ENCODE data around the gene RNF217.
A peak's percentile ranks its signal among the peaks of the same experiment; 100 is the strongest.
"Not testable (repeated sequence)": the region's sequence is repeated elsewhere in the genome, so short reads cannot be mapped to it uniquely, and the experiment has no call there.

The RNF217 gene

DNA sequence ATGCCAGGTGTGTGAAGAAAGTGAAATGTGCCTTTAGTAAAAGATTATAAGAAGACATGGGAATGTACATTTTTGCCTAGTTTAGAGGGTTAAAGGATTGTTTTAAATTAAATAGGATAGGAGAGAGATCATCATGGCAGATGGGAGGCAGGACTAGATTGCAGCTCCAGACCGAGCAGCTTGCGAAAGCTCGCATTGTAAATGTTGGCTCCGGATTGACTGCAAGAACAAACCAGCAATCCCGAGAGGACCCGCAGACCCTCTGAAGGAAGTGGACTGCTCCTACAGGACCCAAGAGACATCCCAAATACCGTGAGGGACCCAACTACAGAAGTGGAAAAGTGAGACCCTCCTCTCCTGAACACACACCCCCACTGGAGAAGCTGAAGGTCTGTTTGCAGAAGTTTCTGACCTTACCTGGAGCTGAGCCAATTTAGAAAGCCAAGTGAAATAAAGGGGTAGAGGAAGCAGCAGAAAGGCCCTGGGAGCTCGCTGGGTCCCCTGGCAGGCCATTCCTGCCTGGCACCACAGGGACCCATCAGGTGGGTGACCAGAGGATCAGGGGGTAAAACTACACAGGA is 161.3 kb downstream of the RNF217 start:
- H3K4me3 Mint-ChIP-seq: no peak overlapping the region
- ATAC-seq: no peak
- H3K4me1 Mint-ChIP-seq: no peaks in the 10 kb centered on the region
- H3K27ac Mint-ChIP-seq: peak overlapping the region in 1 of 2 donors; percentile 31
- peaks cover 16% of the 10 kb centered on the region for H3K27me3 Mint-ChIP-seq
- no peak for DNase-seq
- H3K9me3 Mint-ChIP-seq: no peaks in the 10 kb centered on the region

DNA sequence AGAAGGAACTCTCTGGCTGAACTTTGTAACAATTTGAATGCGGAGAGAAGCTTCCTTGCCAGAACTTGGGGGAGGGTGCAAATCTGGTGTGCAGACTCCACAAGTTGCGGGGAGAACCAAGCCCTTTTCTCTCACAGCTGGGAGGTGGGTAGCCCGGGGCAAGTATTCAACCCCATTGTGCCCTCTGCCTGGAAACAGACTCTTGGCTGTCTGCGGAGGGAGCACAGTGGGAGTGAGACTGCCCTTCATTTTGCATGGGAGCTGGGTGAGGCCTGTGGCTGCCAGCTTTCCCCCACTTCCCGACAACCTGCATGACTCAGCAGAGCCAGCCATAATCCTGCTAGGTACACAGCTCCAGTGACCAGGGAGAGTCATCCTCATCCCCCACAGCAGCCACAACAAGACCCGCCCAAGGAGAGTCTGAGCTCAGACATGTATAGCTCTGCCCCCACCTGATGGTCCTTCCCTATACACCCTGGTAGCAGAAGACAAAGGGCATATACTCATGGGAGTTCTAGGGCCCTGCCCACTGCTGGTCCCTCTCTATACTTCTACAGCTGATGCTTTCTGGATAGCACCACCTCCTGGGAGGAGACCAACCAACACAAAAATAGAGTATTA is 161.9 kb downstream of the RNF217 start:
- Mint-ChIP-seq H3K4me3 (no peak overlapping the region), H3K27me3 (peaks cover 21% of the 10 kb centered on the region), H3K9me3 (no peaks in the 10 kb centered on the region), H3K4me1 (no peaks in the 10 kb centered on the region), H3K27ac (no peak overlapping the region)
- DNase-seq (no peak), ATAC-seq (no peak)

DNA sequence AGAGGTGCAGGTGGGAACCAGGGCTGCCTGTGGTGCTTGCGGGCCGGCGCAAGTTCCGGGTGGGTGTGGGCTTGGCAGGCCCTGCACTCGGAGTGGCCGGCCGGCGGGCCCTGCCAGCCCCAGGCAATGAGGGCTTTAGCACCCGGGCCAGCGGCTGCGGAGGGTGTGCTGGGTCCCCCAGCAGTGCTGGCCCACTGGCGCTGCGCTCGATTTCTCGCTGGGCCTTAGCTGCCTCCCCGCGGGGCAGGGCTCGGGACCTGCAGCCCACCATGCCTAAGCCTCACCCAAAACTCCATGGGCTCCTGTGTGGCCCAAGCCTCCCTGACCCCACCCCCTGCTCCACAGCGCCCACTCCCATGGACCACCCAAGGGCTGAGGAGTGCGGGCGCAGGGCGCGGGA is 163.6 kb downstream of the RNF217 start:
- ATAC-seq: peak; percentile 49
- peaks cover 21% of the 10 kb centered on the region for H3K27me3 Mint-ChIP-seq
- not testable (repeated sequence) for H3K9me3 Mint-ChIP-seq, H3K27ac Mint-ChIP-seq, H3K4me1 Mint-ChIP-seq, DNase-seq, H3K4me3 Mint-ChIP-seq

DNA sequence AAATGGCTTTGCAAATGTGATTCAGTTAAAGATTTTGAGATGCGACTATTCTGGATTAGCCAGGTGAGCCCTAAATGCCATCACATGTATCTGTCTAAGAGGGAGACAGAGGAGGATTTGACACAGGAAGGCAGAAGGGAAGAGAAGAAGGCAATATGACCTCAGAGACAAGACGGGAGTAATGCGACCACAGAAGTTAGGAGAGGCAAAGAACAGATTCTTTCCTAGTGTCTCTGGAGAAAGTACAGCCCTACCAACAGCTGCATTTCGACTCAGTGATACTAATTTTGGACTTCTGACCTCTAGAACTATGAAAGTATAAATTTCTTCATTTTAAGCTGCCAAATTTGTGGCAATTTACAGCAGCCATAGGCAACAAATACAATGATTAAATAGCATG is 167.1 kb downstream of the RNF217 start:
- no peak for DNase-seq
- no peak for ATAC-seq
- Mint-ChIP-seq H3K27ac (no peak overlapping the region), H3K4me3 (no peak overlapping the region), H3K9me3 (no peaks in the 10 kb centered on the region), H3K27me3 (peaks cover 9% of the 10 kb centered on the region), H3K4me1 (no peaks in the 10 kb centered on the region)

DNA sequence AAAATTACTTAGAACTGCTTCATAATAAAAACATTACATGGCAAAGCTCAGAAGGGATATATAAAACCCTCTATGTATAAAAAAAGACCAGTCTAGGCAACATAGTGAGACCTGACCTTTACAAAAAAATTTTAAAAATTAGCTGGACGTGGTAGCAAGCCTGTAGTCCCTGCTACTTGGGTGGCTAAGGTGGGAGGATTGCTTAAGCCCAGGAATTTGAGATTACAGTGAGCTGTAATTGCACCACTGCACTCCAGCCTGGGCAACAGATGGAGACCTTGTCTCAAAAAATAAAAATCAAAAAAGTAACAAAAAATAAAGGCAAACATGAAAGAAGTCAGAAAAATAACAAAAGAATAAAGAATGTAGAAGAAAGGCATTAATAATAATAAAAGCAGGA is 169.8 kb downstream of the RNF217 start:
- no peak overlapping the region for H3K27ac Mint-ChIP-seq
- no peaks in the 10 kb centered on the region for H3K9me3 Mint-ChIP-seq
- no peak for ATAC-seq
- DNase-seq: no peak
- H3K4me3 Mint-ChIP-seq: no peak overlapping the region
- peaks cover 9% of the 10 kb centered on the region for H3K27me3 Mint-ChIP-seq
- no peaks in the 10 kb centered on the region for H3K4me1 Mint-ChIP-seq

DNA sequence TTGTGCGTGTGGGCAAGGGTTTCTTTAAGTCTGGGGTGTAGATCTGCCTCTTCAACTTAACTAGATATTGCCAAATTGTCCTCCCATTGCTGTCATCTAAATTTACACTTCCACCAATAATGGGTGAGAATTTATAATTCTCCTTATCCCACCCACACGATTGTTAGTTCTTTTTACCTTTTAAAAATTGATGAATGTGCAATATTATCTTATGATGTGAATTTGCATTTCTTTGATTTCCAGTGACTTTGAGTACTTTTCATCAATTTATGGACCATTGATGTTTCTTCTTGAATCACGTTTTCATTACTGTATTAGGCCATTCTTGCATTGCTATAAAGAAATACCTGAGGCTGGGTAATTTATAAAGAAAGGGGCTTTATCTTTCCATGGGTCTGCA is 174.1 kb downstream of the RNF217 start:
- ATAC-seq (no peak), DNase-seq (no peak)
- Mint-ChIP-seq H3K4me1 (no peaks in the 10 kb centered on the region), H3K4me3 (no peak overlapping the region), H3K27ac (no peak overlapping the region), H3K27me3 (no peaks in the 10 kb centered on the region), H3K9me3 (no peaks in the 10 kb centered on the region)

DNA sequence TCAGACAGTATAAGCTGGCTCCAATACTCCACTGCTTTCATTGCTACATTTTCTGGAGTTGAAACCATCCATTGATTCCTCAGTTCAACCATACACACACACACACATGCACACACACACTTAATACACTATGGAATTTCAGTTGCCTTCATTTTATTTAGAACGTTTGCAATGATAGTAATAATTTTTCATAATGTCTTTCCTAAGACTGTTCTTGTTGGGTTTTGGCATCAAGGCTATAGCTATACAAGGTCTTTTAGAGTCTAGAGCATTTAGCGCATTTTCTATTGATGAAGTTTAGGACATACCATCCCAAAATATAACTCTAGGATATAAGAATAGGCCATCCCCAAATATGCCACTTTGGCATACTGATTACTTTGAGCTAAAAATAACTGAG is 175.8 kb downstream of the RNF217 start:
- ATAC-seq (no peak), DNase-seq (no peak)
- H3K27ac Mint-ChIP-seq: no peak overlapping the region
- H3K27me3 Mint-ChIP-seq: no peaks in the 10 kb centered on the region
- no peaks in the 10 kb centered on the region for H3K9me3 Mint-ChIP-seq
- H3K4me3 Mint-ChIP-seq: no peak overlapping the region
- H3K4me1 Mint-ChIP-seq: no peaks in the 10 kb centered on the region

DNA sequence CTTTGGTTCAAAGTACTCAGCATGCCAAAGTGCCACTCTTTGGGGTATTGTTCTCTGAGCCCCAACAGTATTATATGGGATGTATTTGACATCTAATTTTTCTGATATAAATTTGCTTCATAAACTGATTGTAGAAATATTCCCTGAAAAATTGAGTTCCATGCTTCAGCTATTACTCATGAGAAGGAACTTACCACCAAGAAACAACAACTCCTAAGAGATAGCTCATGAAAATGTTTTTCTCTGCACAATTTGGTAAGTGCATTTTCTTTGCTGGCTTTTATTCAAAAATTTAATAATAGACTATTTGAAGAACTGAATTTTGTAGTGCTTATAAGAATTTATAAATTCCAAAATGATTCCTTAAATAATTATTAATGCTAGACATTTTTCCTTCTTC is 178.6 kb downstream of the RNF217 start:
- DNase-seq (no peak), ATAC-seq (no peak)
- no peaks in the 10 kb centered on the region for H3K9me3 Mint-ChIP-seq
- no peak overlapping the region for H3K27ac Mint-ChIP-seq
- no peaks in the 10 kb centered on the region for H3K4me1 Mint-ChIP-seq
- H3K4me3 Mint-ChIP-seq: no peak overlapping the region
- H3K27me3 Mint-ChIP-seq: no peaks in the 10 kb centered on the region
